Nephron (organoid): ENCODE data around the gene LRCH1.
A peak's percentile ranks its signal among the peaks of the same experiment; 100 is the strongest.

Experiments used
- H3K27ac Mint-ChIP-seq, 3 experiments: 2 replicates each; pipeline ENCODE4 v1.8.0; 2020; ENCODE audit warnings: mixed read lengths in 3 of 3, mild to moderate bottlenecking in 2 of 3, moderate library complexity in 1 of 3
- H3K27me3 Mint-ChIP-seq: 2 replicates; pipeline ENCODE4 v1.8.0; 2021; ENCODE audit warnings: low read depth, mild to moderate bottlenecking, moderate library complexity, mixed read lengths
- H3K36me3 Mint-ChIP-seq: 2 replicates; pipeline ENCODE4 v1.8.0; 2020; ENCODE audit warnings: low read depth, mixed read lengths
- H3K4me1 Mint-ChIP-seq: 2 replicates; pipeline ENCODE4 v1.8.0; 2020; ENCODE audit warnings: mixed read lengths
- H3K4me3 Mint-ChIP-seq, 3 experiments: 2 replicates each; pipeline ENCODE4 v1.8.0; 2020; ENCODE audit warnings: mild to moderate bottlenecking in 3 of 3, mixed read lengths in 3 of 3, moderate library complexity in 2 of 3
- H3K9me3 Mint-ChIP-seq: 2 replicates; pipeline ENCODE4 v1.8.0; 2020; ENCODE audit warnings: mixed read lengths
- TF ChIP-seq, protein P1 (sequence below), 3 experiments: fragments of 200-600 bp; sonication (generic); IDR thresholded peaks; one replicate each; pipeline ENCODE4 v1.5.0; 2021; ENCODE audit warnings: antibody characterized with exemption in 3 of 3; ENCODE audit not compliant: unreplicated experiment in 3 of 3

The LRCH1 gene

DNA sequence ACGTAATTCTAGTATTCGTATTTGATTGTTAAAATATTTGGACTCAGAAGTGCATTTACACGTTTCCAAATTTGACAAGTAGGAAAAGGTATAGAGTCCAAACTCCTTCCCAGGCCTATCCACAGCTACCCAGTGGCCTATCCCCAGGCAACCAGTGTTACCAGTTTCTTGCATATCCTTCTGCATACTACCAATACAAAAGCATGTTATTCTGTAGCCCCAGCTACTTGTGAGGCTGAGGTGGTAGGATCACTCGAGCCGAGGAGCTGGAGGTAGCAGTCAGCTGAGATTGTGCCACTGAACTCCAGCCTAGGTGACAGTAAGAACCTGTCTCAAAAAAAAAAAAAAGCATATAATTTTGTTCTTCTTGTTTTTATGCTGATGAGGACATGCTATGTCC is 67.1 kb downstream of the LRCH1 start:
- peaks cover 72% of the 10 kb centered on the region for H3K4me1 Mint-ChIP-seq
- no peaks in the 10 kb centered on the region for H3K27me3 Mint-ChIP-seq
- TF ChIP-seq, protein P1, sequence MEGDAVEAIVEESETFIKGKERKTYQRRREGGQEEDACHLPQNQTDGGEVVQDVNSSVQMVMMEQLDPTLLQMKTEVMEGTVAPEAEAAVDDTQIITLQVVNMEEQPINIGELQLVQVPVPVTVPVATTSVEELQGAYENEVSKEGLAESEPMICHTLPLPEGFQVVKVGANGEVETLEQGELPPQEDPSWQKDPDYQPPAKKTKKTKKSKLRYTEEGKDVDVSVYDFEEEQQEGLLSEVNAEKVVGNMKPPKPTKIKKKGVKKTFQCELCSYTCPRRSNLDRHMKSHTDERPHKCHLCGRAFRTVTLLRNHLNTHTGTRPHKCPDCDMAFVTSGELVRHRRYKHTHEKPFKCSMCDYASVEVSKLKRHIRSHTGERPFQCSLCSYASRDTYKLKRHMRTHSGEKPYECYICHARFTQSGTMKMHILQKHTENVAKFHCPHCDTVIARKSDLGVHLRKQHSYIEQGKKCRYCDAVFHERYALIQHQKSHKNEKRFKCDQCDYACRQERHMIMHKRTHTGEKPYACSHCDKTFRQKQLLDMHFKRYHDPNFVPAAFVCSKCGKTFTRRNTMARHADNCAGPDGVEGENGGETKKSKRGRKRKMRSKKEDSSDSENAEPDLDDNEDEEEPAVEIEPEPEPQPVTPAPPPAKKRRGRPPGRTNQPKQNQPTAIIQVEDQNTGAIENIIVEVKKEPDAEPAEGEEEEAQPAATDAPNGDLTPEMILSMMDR (IDR thresholded peaks at IDR 0.05; ENCODE audit: unreplicated experiment in 3 of 3): no peak
- no peaks in the 10 kb centered on the region for H3K36me3 Mint-ChIP-seq
- H3K4me3 Mint-ChIP-seq: no peak overlapping the region
- H3K9me3 Mint-ChIP-seq: no peaks in the 10 kb centered on the region
- peak overlapping the region; percentile 47 to 77 (median 68) for H3K27ac Mint-ChIP-seq

DNA sequence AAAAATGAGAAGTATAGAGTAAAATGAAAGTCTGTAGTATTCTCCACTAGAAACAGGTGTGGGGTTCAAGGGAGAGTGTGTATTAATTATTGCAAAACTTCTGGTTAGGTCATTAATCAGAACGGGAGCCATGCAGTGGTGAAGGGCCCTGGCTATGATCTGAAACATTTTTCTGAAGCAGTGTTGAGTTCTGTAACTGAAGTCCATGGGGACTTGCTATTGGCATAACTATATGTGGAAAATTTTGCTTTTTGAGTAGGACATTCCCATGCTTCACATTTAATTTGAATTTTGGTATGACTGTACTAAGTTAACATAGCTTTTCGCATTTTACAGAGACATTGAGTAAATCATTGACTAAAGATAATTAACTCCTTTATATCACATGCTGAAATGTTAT is 67.5 kb downstream of the LRCH1 start:
- Mint-ChIP-seq H3K4me3 (no peak overlapping the region), H3K27ac (peak overlapping the region; percentile 47 to 77 (median 68)), H3K27me3 (no peaks in the 10 kb centered on the region), H3K9me3 (no peaks in the 10 kb centered on the region), H3K36me3 (no peaks in the 10 kb centered on the region), H3K4me1 (peaks cover 71% of the 10 kb centered on the region)
- TF ChIP-seq, protein P1 (IDR thresholded peaks at IDR 0.05; ENCODE audit: unreplicated experiment in 3 of 3): no peak

DNA sequence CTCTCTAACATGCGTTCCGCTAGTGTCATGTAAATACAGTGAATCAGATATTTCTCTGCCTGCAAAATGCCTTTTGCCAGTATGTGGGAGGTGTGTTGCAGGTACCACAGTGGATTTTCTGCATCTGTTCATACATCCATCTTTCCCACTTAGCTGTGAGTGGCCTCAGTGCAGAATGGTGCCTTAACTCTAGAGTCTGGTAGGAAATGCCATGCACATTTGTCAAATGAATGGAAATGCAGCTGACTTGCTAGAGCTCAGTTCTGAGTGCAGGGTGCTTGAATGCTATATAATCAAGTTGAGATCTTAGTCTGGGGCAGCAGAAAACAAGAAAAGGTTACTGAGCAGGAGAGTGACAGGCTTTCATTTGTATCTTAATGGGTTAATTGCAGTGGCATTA is 68.2 kb downstream of the LRCH1 start:
- Mint-ChIP-seq H3K4me1 (peaks cover 64% of the 10 kb centered on the region), H3K9me3 (no peaks in the 10 kb centered on the region)

DNA sequence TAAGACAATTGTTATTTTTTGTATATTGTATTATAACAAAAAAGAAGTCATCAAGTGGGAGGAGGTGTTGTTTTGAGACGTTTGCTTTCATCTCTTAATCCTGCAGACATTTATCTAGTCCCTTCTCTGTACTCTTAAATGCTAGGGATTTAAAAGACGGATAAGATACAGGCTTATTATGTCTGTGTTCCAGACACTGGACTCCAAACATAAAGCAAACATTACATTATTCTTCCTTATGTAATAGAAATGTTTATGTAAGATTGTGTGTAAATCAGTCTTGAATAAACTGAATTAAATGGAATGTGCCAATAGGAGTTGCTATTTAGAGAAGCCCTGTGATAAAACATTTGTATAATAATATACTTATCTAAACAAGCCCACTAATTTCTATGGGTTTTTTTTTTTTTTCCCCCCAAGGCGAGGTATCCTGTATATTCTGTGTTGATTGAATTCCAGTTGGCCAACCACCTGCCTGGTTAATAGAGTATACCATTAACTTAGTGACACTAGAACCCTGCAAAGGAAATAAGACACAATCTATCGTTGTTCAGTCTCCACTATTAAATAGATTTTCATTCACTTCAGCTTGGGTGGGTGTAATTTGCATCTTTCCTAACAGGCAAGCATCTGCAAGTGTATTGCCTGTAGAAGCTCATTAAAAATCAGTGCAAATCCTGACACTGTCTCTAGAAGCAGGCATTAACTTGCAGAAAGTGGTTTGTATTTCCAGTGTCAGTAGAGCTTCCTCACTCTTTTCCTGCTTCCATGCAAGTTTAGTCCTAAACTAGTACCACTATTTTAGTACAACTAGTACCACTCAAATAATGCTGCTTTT is 69.0 kb downstream of the LRCH1 start:
- Mint-ChIP-seq H3K27me3 (no peaks in the 10 kb centered on the region), H3K4me1 (peaks cover 59% of the 10 kb centered on the region), H3K4me3 (peak overlapping the region in 1 of 3 experiments; percentile 14), H3K27ac (peak overlapping the region; percentile 66 to 73 (median 69)), H3K36me3 (no peaks in the 10 kb centered on the region), H3K9me3 (no peaks in the 10 kb centered on the region)
- TF ChIP-seq, protein P1 (IDR thresholded peaks at IDR 0.05; ENCODE audit: unreplicated experiment in 3 of 3): no peak

More for the DNA sequence above, 68.2 kb downstream of the LRCH1 start:
- Mint-ChIP-seq H3K4me3 (no peak overlapping the region), H3K36me3 (no peaks in the 10 kb centered on the region), H3K27ac (peak overlapping the region; percentile 47 to 77 (median 68)), H3K27me3 (no peaks in the 10 kb centered on the region)
- TF ChIP-seq, protein P1 (IDR thresholded peaks at IDR 0.05; ENCODE audit: unreplicated experiment in 3 of 3): no peak

DNA sequence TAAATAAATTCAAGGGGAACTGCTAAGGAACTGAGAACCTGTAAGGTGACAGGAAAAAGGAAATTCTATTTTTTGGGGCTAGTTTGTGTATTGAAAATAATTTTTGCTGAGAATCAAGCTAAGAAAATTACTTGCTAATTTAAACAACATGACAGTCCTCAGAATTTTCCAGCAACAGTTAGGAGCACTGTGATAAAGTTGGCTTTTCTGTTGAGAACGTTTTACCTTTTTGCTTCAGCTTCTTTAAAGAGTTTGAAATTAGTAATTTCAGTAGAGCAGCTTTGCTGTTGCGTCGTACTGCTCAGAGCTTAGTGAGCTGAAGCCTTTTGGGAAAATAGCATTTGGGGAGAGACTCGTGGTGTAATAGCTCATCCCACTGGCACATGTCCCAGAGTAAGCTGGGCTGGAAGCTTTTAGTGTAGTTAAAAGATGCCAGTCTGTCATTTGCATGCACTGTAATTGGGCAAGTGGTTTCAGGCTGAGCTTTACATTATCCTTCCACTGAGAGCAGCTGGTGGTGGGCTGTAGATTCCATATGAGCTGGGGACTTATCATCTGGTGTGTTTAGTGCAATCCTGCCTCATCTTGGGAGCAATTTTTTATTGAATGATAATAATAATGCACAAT is 69.8 kb downstream of the LRCH1 start:
- Mint-ChIP-seq H3K4me3 (no peak overlapping the region), H3K27me3 (no peaks in the 10 kb centered on the region), H3K36me3 (no peaks in the 10 kb centered on the region), H3K9me3 (no peaks in the 10 kb centered on the region), H3K4me1 (peaks cover 60% of the 10 kb centered on the region), H3K27ac (peak overlapping the region; percentile 66 to 73 (median 69))
- TF ChIP-seq, protein P1 (IDR thresholded peaks at IDR 0.05; ENCODE audit: unreplicated experiment in 3 of 3): no peak
